ENCODE data around the gene ULBP2.

Gene ULBP2

GRCh38 chr6:149941583-149942460 lies at the start of gene ULBP2:
ULBP2 (plus strand) TSS chr6:149942014; CDS start chr6:149942073, 59 bp downstream.
- no peaks in the 10 kb centered on the region for H3K9me3 ChIP-seq (ENCODE audit: low read depth, low read length)
- H3K4me3 ChIP-seq: peak within 1 kb of the TSS; percentile 83
- DNase-seq (ENCODE audit: low read depth, low spot score): peak; percentile 53
- no peak within 1 kb of the TSS for H3K27ac ChIP-seq
- peak within 1 kb of the TSS; percentile 30 for H3K9ac ChIP-seq (ENCODE audit: insufficient read length)
- H3K36me3 ChIP-seq (ENCODE audit: insufficient read depth, low read length): no peaks in the 10 kb centered on the region
- TF ChIP-seq POLR2AphosphoS5 (IDR thresholded peaks at IDR 0.05; ENCODE audit: borderline replicate concordance, low read depth, low read length): peak; percentile 30; the same call in 1 of the 2 replicates
- TF ChIP-seq FOXP2 (optimal IDR thresholded peaks at IDR 0.05; ENCODE audit: control extremely low read depth, extremely low read length, insufficient read depth): no peak

GRCh38 chr6:149895048-149895590 lies 46.7 kb upstream of the ULBP2 start:
- Histone ChIP-seq H3K9me3 (ENCODE audit: low read depth, low read length) (no peaks in the 10 kb centered on the region), H3K4me3 (no peak overlapping the region), H3K27ac (no peak overlapping the region), H3K36me3 (ENCODE audit: insufficient read depth, low read length) (no peaks in the 10 kb centered on the region), H3K9ac (ENCODE audit: insufficient read length) (no peak overlapping the region)
- DNase-seq (ENCODE audit: low read depth, low spot score): no peak
- TF ChIP-seq FOXP2 (optimal IDR thresholded peaks at IDR 0.05; ENCODE audit: control extremely low read depth, extremely low read length, insufficient read depth) (no peak), EZH2 (IDR thresholded peaks at IDR 0.05) (no peak), POLR2AphosphoS5 (IDR thresholded peaks at IDR 0.05; ENCODE audit: borderline replicate concordance, low read depth, low read length) (no peak)

- Histone ChIP-seq H3K4me3 (no peak overlapping the region), H3K9ac (ENCODE audit: insufficient read length) (no peak overlapping the region), H3K27ac (no peak overlapping the region), H3K9me3 (ENCODE audit: low read depth, low read length) (no peaks in the 10 kb centered on the region), H3K36me3 (ENCODE audit: insufficient read depth, low read length) (no peaks in the 10 kb centered on the region)
- peak; percentile 8 for DNase-seq (ENCODE audit: low read depth, low spot score)
- TF ChIP-seq FOXP2 (optimal IDR thresholded peaks at IDR 0.05; ENCODE audit: control extremely low read depth, extremely low read length, insufficient read depth): no peak
- no peak for TF ChIP-seq EZH2 (IDR thresholded peaks at IDR 0.05)
- TF ChIP-seq POLR2AphosphoS5 (IDR thresholded peaks at IDR 0.05; ENCODE audit: borderline replicate concordance, low read depth, low read length): no peak
These were observed 46.0 kb upstream of the ULBP2 start for GRCh38 chr6:149895833-149896271.

GRCh38 chr6:149896491-149896890 lies 45.3 kb upstream of the ULBP2 start:
- Histone ChIP-seq H3K9me3 (ENCODE audit: low read depth, low read length) (no peaks in the 10 kb centered on the region), H3K27ac (no peak overlapping the region), H3K9ac (ENCODE audit: insufficient read length) (no peak overlapping the region), H3K4me3 (no peak overlapping the region), H3K36me3 (ENCODE audit: insufficient read depth, low read length) (no peaks in the 10 kb centered on the region)
- no peak for TF ChIP-seq EZH2 (IDR thresholded peaks at IDR 0.05)
- no peak for TF ChIP-seq POLR2AphosphoS5 (IDR thresholded peaks at IDR 0.05; ENCODE audit: borderline replicate concordance, low read depth, low read length)
- TF ChIP-seq FOXP2 (optimal IDR thresholded peaks at IDR 0.05; ENCODE audit: control extremely low read depth, extremely low read length, insufficient read depth): no peak
- DNase-seq (ENCODE audit: low read depth, low spot score): no peak

- DNase-seq (ENCODE audit: low read depth, low spot score): no peak
- Histone ChIP-seq H3K27ac (no peak overlapping the region), H3K36me3 (ENCODE audit: insufficient read depth, low read length) (no peaks in the 10 kb centered on the region), H3K4me3 (no peak overlapping the region), H3K9me3 (ENCODE audit: low read depth, low read length) (no peaks in the 10 kb centered on the region), H3K9ac (ENCODE audit: insufficient read length) (no peak overlapping the region)
- no peak for TF ChIP-seq FOXP2 (optimal IDR thresholded peaks at IDR 0.05; ENCODE audit: control extremely low read depth, extremely low read length, insufficient read depth)
- TF ChIP-seq POLR2AphosphoS5 (IDR thresholded peaks at IDR 0.05; ENCODE audit: borderline replicate concordance, low read depth, low read length): no peak
- TF ChIP-seq EZH2 (IDR thresholded peaks at IDR 0.05): no peak
These were observed 44.7 kb upstream of the ULBP2 start for GRCh38 chr6:149897015-149897697.

- Histone ChIP-seq H3K4me3 (no peak within 1 kb of the TSS), H3K36me3 (ENCODE audit: insufficient read depth, low read length) (no peaks in the 10 kb centered on the region), H3K9ac (ENCODE audit: insufficient read length) (no peak within 1 kb of the TSS), H3K27ac (no peak within 1 kb of the TSS), H3K9me3 (ENCODE audit: low read depth, low read length) (no peaks in the 10 kb centered on the region)
- no peak for DNase-seq (ENCODE audit: low read depth, low spot score)
- TF ChIP-seq POLR2AphosphoS5 (IDR thresholded peaks at IDR 0.05; ENCODE audit: borderline replicate concordance, low read depth, low read length) (no peak), EZH2 (IDR thresholded peaks at IDR 0.05) (no peak), FOXP2 (optimal IDR thresholded peaks at IDR 0.05; ENCODE audit: control extremely low read depth, extremely low read length, insufficient read depth) (no peak)
These were observed 43.7 kb upstream of the ULBP2 start, which contains the start of gene RAET1E for GRCh38 chr6:149897855-149898744. RAET1E (minus strand) TSS chr6:149898113; CDS start chr6:149890901, 7,212 bp downstream.

- no peak for TF ChIP-seq FOXP2 (optimal IDR thresholded peaks at IDR 0.05; ENCODE audit: control extremely low read depth, extremely low read length, insufficient read depth)
- TF ChIP-seq POLR2AphosphoS5 (IDR thresholded peaks at IDR 0.05; ENCODE audit: borderline replicate concordance, low read depth, low read length): no peak
- TF ChIP-seq EZH2 (IDR thresholded peaks at IDR 0.05): no peak
- H3K4me3 ChIP-seq: no peak overlapping the region
- DNase-seq (ENCODE audit: low read depth, low spot score): no peak
- no peak overlapping the region for H3K9ac ChIP-seq (ENCODE audit: insufficient read length)
- no peak overlapping the region for H3K27ac ChIP-seq
- H3K36me3 ChIP-seq (ENCODE audit: insufficient read depth, low read length): no peaks in the 10 kb centered on the region
- no peaks in the 10 kb centered on the region for H3K9me3 ChIP-seq (ENCODE audit: low read depth, low read length)
These were observed 42.8 kb upstream of the ULBP2 start for GRCh38 chr6:149898966-149899365.
